GM21390 (cell line): ENCODE measurements around the gene TBC1D19.
A peak's percentile ranks its signal among the peaks of the same experiment; 100 is the strongest.

ENCODE experiments used
- ATAC-seq: cut with Tn5 transposase; IDR thresholded peaks from one replicate; pipeline ENCODE4 v1.9.1; 2021; ENCODE audit not compliant: unreplicated experiment

The TBC1D19 gene

DNA sequence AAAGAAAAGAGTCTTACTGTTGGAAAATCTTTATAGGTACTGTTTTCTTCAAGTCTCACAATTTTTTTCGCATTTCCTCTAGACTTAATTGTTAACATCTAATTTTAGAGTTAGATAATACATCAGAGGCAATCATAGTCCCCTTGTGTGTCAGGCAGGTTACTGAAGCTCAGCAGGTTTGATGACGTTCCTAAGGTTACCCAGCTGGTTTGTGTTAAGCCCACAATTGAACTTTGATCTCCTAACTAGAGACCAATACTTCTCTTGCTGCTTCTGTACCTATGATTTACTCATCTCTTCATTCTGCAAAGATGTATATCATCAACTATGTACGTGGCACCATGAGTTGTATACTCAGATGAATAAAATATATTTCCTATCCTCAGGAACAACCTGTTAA, 145.1 kb downstream of the TBC1D19 start:
- no peak for ATAC-seq

DNA sequence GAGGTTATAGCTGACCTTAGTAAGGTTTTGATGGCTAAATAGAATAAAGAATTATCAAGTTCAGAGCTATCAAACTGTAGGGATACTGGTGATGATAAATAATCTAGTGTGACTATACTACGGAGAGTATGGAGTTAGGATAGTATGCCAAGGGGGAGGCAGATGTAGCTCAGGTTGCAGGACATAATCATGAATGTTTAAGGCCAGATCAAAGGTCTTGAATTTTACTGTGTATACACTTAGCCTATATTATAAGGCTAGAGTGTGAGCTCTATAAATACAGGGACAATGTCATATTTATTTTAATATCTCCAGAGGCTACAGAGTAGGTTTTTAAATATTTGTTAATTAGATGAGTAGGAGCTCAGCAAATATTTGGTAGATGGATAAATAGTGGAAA, 145.7 kb downstream of the TBC1D19 start:
- no peak for ATAC-seq

DNA sequence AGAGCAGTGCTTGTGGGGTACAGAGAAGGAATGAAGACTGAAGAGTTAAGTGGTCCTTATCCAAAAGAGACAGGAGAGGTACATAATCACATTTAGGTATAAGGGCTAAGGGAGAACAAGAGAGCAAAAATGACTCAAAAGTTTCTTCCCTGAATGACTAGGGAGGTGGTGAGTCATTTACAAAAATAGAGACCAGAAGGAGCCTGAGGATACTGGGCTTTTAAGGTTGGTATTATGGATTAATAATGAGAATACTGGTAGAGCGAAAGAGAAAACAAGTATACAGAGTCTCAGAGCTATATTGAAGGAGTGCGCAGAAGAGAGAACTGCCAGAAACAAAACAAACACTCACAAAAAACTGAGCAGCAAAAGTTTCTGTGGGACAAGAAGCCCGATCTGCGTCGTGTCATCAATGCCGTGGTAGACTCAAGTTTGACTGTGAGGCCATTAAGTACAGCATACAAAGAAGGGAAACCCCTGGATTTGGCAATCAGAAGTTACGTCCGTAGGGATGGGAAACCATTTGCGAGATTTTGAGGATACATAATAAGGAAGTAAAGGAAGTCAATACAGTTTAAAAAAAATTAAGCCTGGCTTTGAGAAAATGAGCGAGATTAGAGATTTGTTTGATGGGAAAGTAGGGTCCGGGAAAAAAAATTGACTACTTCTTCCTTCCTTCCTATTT, 147.6 kb downstream of the TBC1D19 start:
- peak; percentile 94 for ATAC-seq

DNA sequence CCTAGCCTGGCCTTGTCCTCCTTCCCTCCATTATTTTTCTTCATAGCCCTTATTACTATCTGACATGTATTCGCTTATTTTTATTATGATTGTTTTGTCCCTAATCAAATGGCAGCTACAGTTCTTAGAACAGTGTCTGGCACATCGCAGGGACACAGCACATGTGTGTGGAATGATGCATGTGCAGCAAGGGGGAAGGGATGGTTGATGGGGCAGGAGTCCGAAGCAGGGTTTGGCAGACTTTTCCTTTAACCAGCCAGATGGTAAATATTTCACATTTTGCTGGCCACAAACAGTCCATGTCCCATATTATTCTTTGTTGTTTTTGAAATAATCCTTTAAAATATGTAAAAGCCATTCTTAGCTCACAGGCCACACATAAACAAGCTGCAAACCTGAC, 148.5 kb downstream of the TBC1D19 start:
- ATAC-seq = no peak

DNA sequence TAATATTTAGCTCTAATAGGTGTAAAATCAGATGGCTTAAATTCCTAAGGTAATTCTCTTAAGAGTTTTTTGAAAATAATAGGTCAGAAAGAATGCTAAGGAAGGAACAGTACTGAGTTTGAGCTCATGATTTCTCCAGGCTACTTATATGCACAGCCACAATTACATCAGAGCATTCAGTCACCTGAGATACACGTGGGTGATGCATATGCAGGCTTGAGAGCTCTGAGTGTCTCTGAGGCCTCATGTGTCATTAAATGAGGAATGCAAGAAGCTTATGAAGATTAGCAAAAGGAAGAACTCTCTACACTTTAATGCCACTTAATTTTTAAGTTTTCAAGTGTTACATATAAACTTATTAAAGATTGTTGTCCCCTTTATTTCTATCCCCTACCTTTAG, 152.7 kb downstream of the TBC1D19 start:
- ATAC-seq = no peak

GRCh38 chr4:26737385-26737784, 153.5 kb downstream of the TBC1D19 start:
- ATAC-seq = no peak

DNA sequence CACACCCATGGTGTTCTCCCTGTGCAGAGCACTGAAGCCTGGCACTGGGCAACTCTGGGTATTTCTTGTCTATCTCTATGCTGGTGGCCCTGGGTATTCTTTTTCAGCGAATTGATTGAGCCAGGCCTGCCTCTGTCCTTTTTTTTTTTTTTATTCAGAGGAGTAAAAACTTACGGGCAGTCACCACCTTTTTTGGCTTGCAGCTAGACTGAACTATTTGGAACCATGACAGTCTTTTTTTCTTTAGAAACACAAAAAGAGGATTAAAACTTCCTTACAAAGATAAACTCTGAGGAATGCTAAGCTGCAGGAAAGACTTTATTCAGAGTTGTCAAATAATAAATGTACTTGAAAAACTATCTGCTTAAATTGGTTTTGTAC, 157.6 kb downstream of the TBC1D19 start:
- no peak for ATAC-seq

DNA sequence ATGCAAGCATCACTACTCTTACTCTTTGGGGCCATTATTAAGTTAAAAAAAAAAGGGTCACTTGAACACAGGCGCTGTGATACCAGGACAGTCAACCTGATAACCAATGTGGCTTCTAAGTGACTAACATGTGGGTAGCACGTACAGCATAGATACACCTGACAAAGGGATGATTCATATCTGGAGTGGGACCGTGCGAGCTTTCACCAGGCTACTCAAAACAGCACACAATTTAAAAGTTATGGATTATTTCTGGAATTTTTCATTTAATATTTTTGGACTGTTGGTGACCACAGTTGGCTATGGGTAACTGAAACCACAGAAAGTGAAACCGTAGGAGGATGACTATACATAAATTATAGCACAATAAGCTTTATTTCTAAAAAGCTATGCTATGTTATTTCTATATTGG, 162.9 kb downstream of the TBC1D19 start:
- peak; percentile 98 for ATAC-seq

DNA sequence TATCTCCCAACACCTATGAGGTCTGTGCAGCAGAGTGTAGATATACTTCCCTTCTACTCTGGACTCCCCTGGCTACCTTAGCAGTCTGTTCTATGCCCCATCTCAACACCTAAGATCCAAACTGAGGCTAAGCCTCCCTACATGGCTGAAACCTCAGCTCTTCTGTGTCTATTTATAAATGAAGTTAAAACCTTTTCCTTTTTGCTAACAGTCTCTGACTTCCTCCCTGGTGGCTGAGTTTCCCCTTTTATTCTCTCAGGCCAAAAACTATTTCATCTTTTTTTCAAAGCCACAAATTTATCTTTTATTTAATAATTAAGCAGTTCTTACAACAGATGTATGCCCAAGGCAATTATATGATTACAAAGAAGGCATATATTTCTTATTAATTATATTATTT, 164.9 kb downstream of the TBC1D19 start:
- no peak for ATAC-seq

DNA sequence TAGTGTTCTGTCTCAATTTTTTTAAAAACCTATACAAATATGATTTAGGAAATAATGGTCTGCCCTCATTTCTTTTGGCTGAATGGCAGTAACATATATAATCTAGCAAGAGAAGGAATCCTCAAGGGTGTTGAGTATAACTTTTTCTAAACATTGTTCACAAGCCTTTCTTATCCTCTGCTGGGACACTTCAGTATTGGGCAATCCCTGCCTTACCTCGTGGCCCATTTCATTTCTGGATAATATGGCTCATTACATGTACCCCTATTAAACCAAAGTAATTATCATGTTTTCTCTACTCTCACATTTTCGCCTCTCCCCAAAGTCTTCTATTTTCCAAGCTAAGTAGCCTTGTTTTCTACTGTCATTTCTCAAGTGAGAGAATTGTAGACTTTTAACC, 166.0 kb downstream of the TBC1D19 start:
- no peak for ATAC-seq

- ATAC-seq = no peak
These were observed 167.1 kb downstream of the TBC1D19 start for GRCh38 chr4:26751004-26751403.

DNA sequence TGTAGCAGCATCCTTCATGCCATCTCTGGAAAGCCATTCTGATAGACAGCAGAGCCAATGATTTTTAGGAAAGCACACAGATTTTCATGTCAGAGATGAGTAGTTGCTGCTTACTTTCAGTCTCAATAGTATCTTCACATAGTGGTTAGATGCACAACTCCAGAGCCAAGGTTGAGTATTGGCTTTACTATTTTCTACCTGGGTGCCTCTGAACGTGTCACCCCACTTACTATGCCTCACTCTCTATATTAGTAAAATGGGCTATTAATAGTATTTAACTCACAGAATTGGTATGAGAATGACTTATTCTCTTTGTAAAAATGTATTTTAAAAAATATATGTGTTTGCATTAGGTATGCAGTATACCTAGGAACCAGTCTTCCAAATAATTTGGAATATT, 168.0 kb downstream of the TBC1D19 start:
- ATAC-seq = peak; percentile 89

- no peak for ATAC-seq
These were observed 169.3 kb downstream of the TBC1D19 start for GRCh38 chr4:26753187-26753586.

- no peak for ATAC-seq
These were observed 169.7 kb downstream of the TBC1D19 start for GRCh38 chr4:26753617-26754016.

- no peak for ATAC-seq
These were observed 173.9 kb downstream of the TBC1D19 start for GRCh38 chr4:26757751-26758150.

DNA sequence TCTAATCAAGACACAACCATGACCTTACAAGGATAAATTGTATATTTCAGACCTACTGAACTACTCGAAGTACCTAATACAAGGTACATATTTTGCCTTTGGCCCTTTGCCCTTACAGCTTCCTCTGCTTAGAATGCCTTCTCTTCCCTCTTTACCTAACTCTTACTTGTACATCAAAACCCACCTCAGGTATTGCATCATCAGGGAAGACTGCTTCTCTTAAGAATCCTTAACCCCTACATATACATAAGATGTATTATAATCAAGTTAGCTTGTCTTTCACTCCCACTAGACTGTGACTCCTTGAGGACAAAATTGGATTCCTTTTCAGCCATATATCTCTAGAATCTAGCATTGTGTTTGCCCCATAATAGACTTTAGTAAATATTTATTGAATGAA, 175.0 kb downstream of the TBC1D19 start:
- no peak for ATAC-seq

- no peak for ATAC-seq
These were observed 178.8 kb downstream of the TBC1D19 start for GRCh38 chr4:26762650-26763049.

DNA sequence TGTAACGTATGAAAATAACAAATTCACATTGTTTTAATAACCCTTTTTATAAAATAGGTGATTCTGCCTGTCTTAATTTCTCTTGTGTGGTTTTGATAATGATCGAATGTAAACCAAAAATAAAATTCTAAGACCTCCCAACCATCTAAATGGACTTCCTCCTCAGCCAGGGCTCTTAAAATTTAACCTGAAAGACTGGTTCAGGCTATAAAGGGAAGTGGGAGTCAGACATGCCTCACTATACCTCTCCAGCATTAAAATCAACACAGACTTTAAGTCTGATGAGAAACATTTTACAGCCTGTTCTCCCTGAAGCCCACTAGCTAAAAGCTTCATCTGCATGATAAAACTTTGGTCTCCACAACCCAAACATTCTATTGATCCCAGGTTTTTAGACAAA, 179.2 kb downstream of the TBC1D19 start:
- no peak for ATAC-seq

- no peak for ATAC-seq
These were observed 179.8 kb downstream of the TBC1D19 start for GRCh38 chr4:26763648-26764047.

DNA sequence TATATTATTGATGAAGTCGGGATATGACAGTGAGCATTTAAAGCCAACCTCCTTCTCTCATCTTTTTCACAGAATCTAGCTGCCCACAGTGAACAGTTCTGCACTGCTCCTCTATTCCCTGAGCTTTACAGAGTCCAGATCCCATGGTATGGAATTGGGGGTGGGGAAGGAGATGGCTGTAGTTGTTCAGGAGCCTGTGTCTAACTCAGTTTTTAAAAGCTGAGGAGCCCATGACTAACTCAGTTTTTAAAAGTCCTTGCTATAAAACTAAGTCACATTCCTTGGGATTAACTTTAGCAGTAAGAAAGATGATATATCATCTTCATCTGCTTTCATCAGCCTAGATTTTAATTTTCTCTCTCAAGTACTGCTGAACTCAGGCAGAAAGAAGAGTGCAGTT, 180.3 kb downstream of the TBC1D19 start:
- ATAC-seq = no peak

DNA sequence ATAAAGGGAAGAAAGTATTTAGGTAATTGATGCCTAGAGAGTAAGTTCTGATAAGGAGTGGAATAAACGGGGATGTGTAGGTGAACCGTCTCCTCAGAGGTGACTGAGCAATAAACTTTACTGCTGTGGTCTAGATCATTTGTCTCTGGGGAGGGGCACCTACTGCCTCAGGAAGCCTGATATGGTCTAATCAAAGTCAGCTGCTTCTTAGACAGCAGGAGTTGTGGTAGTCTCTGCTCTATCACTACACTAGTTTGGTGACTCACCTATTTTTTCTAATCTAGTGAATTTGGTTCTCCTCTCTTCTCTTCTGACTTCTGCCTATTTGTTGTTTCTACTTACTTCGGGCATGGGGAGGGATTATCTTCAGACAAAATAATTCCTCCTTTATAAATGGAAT, 181.6 kb downstream of the TBC1D19 start:
- ATAC-seq = no peak

DNA sequence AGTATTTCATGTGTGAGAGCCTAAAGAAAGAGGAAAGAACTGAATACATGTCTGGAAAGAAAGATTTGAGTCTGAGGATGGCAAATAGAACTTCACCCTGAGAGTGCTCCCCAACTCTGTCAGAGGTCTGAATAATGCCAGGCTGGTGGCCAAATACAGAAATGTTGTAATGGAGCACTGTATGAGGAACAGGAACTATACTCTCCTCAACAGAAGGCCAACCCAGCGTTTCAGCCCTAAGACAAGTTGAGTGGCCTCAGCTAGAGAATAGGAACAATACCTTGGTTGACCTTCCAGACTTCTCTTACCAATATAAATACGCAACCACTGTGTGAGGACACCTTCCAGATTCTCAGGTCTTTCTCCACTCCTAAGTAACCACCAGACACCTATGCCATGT, 182.3 kb downstream of the TBC1D19 start:
- ATAC-seq = no peak

GRCh38 chr4:26772096-26772873, 188.4 kb downstream of the TBC1D19 start:
- no peak for ATAC-seq
